GM18951 (cell line): ENCODE data around the gene MGMT.

Experiments used
- POLR2A ChIP-seq: IDR thresholded peaks from 4 replicates; pipeline ENCODE4 v1.6.1; 2011; ENCODE audit warnings: mild to moderate bottlenecking; ENCODE audit not compliant: insufficient read length, insufficient read depth; ENCODE audit errors: extremely low read depth
- in situ Hi-C: fragments of 300-500 bp; cut with MboI; formaldehyde crosslinking; loops from one replicate; pipeline ENCODE4 v1.12.0; 2022; ENCODE audit warnings: low sequenced_read_pairs, mixed read lengths, inconsistent platforms; ENCODE audit not compliant: unreplicated experiment

MGMT gene

DNA sequence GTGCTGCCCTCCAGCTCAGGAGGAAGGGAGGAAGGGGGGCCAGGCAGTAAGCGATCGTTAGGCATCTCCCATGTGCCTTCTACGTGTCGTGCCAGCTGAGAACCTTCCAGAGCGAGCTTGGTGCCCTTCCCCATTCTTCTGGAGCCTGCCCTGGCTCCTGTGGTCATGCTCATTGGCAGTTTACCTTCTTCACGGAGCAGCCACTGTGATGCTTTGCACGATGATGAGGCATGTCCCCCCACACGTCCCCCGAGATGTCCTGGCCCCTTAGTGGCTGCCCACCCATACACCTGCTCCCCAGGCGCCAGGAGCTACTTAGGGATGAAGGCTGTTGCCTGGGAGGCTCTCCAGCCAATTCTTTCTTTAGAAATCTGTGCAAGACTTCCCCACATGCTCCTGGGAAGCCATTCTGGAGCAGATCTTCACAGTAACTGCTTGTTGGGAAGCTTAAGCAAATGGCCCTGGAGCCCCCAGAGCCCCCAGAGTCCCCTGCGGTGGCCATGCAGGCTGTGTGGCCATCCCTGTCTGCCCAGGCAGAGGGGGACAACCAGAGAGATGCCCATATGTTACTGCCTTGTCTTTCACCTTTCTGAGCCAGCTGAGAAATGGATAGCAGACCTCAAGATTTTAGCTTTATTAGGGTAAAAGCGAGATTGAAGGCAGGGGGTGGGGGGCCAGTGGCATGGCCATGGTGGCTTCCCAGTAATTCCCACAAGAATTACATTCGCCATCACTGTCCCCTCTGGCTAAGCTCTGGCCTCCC lies 298.0 kb downstream of the MGMT start:
- TF ChIP-seq POLR2A, result no peak
- in situ Hi-C loops, result no loop called here

DNA sequence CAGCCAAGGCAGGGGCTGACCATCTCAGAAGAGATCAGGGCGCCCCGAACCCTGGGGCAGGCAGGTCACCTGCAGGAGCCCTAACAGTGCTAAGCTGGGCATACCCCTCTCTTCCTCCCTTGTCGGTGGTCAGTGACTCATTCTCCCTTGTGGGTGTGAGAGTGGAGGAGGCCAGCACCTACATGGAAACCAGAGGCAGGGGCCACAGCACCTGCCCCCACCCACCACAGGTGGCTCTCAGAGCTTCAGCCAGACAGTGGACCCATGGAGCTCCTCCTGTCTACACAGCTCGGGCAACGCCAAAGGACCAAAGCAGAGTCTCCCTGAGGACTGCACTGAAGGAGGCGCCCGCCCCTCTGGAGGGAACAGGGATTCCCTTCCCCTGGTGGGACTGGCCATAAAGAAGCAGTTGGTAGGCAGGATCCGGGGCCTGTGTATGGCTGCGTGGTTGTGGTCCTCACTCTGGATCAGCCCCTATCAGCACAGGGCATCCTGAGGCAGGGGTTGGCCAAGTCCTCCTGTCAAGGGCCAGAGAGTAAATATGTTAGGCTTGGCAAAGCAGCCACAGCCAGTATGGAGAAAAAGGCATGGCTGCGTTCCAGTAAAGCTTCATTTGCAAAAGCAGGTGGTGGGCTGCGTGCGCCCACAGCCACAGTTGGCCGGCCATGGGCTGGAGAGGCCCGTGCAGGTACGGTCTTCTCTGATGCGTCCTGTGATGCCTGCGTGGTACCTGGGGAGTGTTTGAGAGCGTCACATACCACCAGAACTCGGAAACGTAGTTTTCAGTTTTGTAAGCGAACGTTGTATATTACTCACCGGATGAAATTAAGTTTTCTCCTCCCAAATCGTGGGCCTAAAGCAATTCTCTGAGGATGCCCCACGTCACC lies 298.9 kb downstream of the MGMT start:
- in situ Hi-C loops, result no loop called here
- no peak for TF ChIP-seq POLR2A

DNA sequence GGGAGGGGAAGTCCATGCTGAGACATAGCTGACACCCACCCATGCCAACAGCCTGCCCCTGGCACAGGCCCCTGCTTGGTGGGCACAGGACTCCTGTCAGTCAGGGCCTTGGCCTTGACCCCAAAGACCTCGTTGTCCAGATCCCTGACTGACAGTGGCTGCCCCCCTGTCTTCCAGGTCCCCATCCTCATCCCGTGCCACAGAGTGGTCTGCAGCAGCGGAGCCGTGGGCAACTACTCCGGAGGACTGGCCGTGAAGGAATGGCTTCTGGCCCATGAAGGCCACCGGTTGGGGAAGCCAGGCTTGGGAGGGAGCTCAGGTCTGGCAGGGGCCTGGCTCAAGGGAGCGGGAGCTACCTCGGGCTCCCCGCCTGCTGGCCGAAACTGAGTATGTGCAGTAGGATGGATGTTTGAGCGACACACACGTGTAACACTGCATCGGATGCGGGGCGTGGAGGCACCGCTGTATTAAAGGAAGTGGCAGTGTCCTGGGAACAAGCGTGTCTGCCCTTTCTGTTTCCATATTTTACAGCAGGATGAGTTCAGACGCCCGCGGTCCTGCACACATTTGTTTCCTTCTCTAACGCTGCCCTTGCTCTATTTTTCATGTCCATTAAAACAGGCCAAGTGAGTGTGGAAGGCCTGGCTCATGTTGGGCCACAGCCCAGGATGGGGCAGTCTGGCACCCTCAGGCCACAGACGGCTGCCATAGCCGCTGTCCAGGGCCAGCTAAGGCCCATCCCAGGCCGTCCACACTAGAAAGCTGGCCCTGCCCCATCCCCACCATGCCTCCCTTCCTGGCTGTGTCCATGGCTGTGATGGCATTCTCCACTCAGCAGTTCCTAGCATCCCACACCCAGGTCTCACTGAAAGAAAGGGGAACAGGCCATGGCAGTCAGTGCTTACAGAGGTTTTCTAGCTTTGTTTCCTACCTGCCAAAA lies 299.8 kb downstream of the MGMT start:
- in situ Hi-C loops, result no loop called here
- TF ChIP-seq POLR2A, result no peak

DNA sequence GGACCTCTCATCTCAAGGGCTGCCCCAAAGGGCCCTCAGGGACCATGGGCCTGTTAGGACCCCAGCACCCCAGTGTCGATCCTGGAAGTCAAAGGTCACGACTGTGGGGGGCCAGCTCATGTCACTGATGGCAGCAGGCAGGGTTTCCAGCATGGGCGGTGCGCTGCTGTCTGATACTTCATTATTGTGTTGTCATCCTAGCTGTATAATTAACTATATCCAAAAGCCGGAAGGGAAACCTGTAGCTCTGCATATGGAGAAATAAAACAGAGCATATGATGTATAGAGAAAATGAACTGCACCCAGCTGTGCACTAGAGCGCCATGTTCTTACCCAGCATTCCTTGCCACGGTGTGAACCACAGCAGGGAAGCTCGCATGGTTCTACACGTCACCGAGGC lies 300.7 kb downstream of the MGMT start:
- in situ Hi-C loops, result no loop called here
- no peak for TF ChIP-seq POLR2A

- in situ Hi-C loops, result no loop called here
- TF ChIP-seq POLR2A, result no peak
Measured at GRCh38 chr10:129768437-129769355, 301.7 kb downstream of the MGMT start.

- no peak for TF ChIP-seq POLR2A
- in situ Hi-C loops, result no loop called here
Measured at GRCh38 chr10:129769381-129770116, 302.5 kb downstream of the MGMT start.

- in situ Hi-C loops, result no loop called here
- no peak for TF ChIP-seq POLR2A
Measured at GRCh38 chr10:129770286-129770685, 303.2 kb downstream of the MGMT start.

DNA sequence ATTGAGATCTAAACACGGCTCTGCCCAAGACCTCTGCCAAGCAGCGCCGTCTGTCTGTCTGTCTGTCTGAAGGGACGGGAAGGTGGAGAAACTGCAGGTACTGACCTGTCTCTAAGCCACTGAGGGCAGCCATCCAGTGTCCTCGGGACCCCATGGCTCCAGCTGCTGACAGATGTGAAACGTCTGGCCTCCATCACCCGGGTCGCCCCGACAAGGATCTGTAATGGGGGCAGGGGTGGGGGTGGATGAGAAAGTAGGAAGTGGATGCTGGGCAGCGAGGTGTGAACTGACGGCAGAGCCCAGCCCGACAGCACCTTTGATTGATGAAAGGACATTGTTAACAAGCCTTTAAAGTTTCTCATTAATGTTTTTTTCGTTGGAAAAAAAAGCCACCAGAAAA lies 304.0 kb downstream of the MGMT start:
- TF ChIP-seq POLR2A, result no peak
- in situ Hi-C loops, result no loop called here

DNA sequence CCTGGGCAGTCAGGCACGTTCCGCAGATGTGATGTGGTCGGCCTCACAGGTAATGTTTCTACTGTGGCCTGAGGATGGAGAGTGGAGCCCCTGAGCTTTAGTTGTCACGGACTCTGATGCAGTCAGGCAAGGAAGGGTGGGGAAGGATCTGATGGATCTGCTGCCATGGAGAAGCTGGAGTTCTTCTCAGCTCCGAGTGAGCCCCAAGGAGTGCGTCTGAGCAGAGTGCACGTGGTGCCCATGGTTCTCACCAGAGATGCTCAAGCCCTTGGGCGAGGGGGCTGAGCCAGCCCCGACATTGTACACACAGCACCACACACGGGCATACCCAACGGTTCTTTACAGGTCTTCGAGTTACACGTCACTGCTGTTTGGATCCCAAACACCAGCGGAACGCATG lies 304.5 kb downstream of the MGMT start:
- no peak for TF ChIP-seq POLR2A
- in situ Hi-C loops, result no loop called here

GRCh38 chr10:129771991-129772431 lies 305.0 kb downstream of the MGMT start:
- no peak for TF ChIP-seq POLR2A
- in situ Hi-C loops, result no loop called here
